MCF 10A (cell line): Measurements from ENCODE around the gene MUCL3. TPM values are rescaled to one million over a fixed set of nuclear protein-coding genes. Genes with fewer than 3 reads are reported as not detected.

ENCODE experiments used
- BruUV-seq: library from RNA; stranded (reverse); fragments of 400-500 nt; replicated peaks from 2 replicates; lab custom pipeline; 2021; lab: Mats Ljungman, UMichigan
- CTCF ChIA-PET: fragments of 300-600 bp; sonication (Branson Sonifier 250); formaldehyde crosslinking; extraction: SDS; loops from one replicate; lab custom pipeline; 2021; ENCODE audit warnings: antibody characterized with exemption, inconsistent platforms; lab: Yijun Ruan, JAX
- POLR2A ChIA-PET: fragments of 300-600, 350-650 bp; sonication (Branson Sonifier 250); formaldehyde crosslinking; extraction: SDS; loops from one replicate; lab custom pipeline; 2020; ENCODE audit warnings: antibody characterized with exemption, inconsistent platforms; lab: Yijun Ruan, JAX
- DNase-seq: peaks from one replicate; pipeline ENCODE4 v3.0.0-alpha.2; 2018; ENCODE audit not compliant: unreplicated experiment
- H3K27ac Mint-ChIP-seq: one replicate; pipeline ENCODE4 v1.8.0; 2022; ENCODE audit warnings: mild to moderate bottlenecking, low read depth, mixed read lengths; ENCODE audit not compliant: unreplicated experiment
- H3K27me3 Mint-ChIP-seq: one replicate; pipeline ENCODE4 v1.8.0; 2022; ENCODE audit warnings: mixed read lengths; ENCODE audit not compliant: insufficient read depth, unreplicated experiment
- H3K36me3 Mint-ChIP-seq: one replicate; pipeline ENCODE4 v1.8.0; 2022; ENCODE audit warnings: mild to moderate bottlenecking, moderate library complexity, mixed read lengths; ENCODE audit not compliant: insufficient read depth, unreplicated experiment
- H3K4me1 Mint-ChIP-seq: one replicate; pipeline ENCODE4 v1.8.0; 2022; ENCODE audit warnings: mixed read lengths; ENCODE audit not compliant: insufficient read depth, unreplicated experiment
- H3K4me3 Mint-ChIP-seq: one replicate; pipeline ENCODE4 v1.8.0; 2022; ENCODE audit warnings: mild to moderate bottlenecking, moderate library complexity, mixed read lengths; ENCODE audit not compliant: unreplicated experiment
- H3K9me3 Mint-ChIP-seq: one replicate; pipeline ENCODE4 v1.8.0; 2022; ENCODE audit warnings: mixed read lengths; ENCODE audit not compliant: unreplicated experiment
- intact Hi-C: fragments of 100-400 bp; cut with micrococcal nuclease; formaldehyde crosslinking; loops from 2 replicates; pipeline ENCODE4 v1.14.1; 2022
- total RNA-seq: library from RNA; stranded (reverse); gene quantifications from 2 replicates; pipeline ENCODE4 v1.2.3, GENCODE V29; 2022
- TF ChIP-seq, protein P1 (sequence below): fragments of 200-600 bp; IDR thresholded peaks from one replicate; pipeline ENCODE4 v1.8.0; 2022; ENCODE audit warnings: antibody characterized with exemption, mild to moderate bottlenecking; ENCODE audit not compliant: unreplicated experiment

MUCL3 gene
- total RNA-seq, 1 experiment from 2014 or later: not detected

DNA sequence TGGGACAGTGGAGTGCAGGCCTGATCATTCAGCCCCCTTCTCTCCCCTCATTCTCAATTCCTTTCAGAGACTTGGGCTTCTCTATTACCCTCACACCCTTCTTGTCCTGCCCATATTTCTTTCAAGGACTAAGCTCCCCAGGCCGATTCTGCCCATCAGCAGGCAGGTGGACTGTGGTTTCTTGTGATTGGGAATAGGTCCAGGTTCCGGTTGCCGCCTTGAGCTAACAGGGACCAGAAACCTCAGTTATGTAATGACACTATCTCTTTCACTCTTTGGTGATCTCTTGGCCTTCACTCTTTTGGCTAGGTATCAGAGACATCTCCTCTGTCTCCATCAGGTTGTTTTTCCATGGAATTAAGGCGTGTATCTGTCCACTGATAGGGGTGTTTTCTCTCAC lies 6.5 kb downstream of the MUCL3 start:
- ChIA-PET CTCF (interaction anchor here (0.8 to 1.3 kb wide), 2 partner anchors 35 to 122 kb away, joined by 3 to 5 read pairs; no protein-coding TSS in a partner anchor), POLR2A (interaction anchor here (0.6 kb wide), 1 partner anchor 97 kb away, joined by 3 read pairs; no protein-coding TSS in a partner anchor)
- no peaks in the 10 kb centered on the region for H3K36me3 Mint-ChIP-seq
- DNase-seq: no peak
- no peaks in the 10 kb centered on the region for H3K27me3 Mint-ChIP-seq
- TF ChIP-seq, protein P1, sequence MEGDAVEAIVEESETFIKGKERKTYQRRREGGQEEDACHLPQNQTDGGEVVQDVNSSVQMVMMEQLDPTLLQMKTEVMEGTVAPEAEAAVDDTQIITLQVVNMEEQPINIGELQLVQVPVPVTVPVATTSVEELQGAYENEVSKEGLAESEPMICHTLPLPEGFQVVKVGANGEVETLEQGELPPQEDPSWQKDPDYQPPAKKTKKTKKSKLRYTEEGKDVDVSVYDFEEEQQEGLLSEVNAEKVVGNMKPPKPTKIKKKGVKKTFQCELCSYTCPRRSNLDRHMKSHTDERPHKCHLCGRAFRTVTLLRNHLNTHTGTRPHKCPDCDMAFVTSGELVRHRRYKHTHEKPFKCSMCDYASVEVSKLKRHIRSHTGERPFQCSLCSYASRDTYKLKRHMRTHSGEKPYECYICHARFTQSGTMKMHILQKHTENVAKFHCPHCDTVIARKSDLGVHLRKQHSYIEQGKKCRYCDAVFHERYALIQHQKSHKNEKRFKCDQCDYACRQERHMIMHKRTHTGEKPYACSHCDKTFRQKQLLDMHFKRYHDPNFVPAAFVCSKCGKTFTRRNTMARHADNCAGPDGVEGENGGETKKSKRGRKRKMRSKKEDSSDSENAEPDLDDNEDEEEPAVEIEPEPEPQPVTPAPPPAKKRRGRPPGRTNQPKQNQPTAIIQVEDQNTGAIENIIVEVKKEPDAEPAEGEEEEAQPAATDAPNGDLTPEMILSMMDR: no peak
- no TSS peak for BruUV-seq
- peaks cover 10% of the 10 kb centered on the region for H3K4me1 Mint-ChIP-seq
- peaks cover 7% of the 10 kb centered on the region for H3K9me3 Mint-ChIP-seq
- intact Hi-C loops: no loop called here
- H3K27ac Mint-ChIP-seq: no peak overlapping the region
- no peak overlapping the region for H3K4me3 Mint-ChIP-seq

DNA sequence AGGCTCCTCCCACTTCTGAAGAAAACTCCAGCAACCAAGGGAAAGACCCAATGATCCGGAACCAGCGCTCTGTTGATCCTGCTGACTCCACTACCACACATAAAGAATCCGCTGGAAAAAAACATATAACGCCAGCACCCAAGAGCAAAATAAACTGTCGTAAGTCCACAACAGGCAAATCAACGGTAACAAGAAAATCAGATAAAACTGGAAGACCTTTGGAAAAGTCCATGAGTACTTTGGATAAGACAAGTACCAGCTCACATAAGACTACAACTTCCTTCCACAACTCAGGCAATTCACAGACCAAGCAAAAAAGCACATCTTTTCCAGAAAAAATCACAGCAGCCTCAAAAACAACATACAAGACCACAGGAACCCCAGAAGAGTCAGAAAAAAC lies 8.0 kb downstream of the MUCL3 start:
- TF ChIP-seq, protein P1: no peak
- H3K27ac Mint-ChIP-seq: no peak overlapping the region
- ChIA-PET CTCF (no interaction called here), POLR2A (no interaction called here)
- DNase-seq: no peak
- H3K4me1 Mint-ChIP-seq: no peaks in the 10 kb centered on the region
- intact Hi-C loops: no loop called here
- no peak overlapping the region for H3K4me3 Mint-ChIP-seq
- H3K27me3 Mint-ChIP-seq: no peaks in the 10 kb centered on the region
- no peaks in the 10 kb centered on the region for H3K36me3 Mint-ChIP-seq
- H3K9me3 Mint-ChIP-seq: peaks cover 7% of the 10 kb centered on the region
- BruUV-seq: no TSS peak

DNA sequence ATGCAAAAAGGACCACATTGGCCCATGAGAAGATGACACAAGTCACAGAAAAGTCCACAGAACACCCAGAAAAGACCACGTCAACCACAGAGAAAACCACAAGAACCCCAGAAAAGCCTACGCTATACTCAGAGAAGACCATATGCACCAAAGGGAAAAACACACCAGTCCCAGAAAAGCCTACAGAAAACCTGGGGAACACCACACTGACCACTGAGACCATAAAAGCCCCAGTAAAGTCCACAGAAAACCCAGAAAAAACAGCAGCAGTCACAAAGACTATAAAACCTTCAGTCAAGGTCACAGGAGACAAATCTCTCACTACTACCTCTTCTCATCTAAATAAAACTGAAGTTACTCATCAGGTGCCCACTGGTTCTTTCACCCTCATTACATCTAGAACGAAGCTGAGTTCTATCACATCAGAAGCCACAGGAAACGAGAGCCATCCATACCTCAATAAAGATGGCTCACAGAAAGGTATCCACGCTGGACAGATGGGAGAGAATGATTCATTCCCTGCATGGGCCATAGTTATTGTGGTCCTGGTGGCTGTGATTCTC lies 11.2 kb downstream of the MUCL3 start:
- no peak overlapping the region for H3K27ac Mint-ChIP-seq
- intact Hi-C loops: no loop called here
- H3K4me3 Mint-ChIP-seq: no peak overlapping the region
- H3K27me3 Mint-ChIP-seq: no peaks in the 10 kb centered on the region
- peaks cover 7% of the 10 kb centered on the region for H3K9me3 Mint-ChIP-seq
- CTCF ChIA-PET: interaction anchor here (1.1 kb wide), 1 partner anchor 37 kb away, joined by 3 read pairs; no protein-coding TSS in a partner anchor
- no peaks in the 10 kb centered on the region for H3K36me3 Mint-ChIP-seq
- no peak for DNase-seq
- TF ChIP-seq, protein P1: no peak
- POLR2A ChIA-PET: no interaction called here
- no peaks in the 10 kb centered on the region for H3K4me1 Mint-ChIP-seq
- no TSS peak for BruUV-seq

DNA sequence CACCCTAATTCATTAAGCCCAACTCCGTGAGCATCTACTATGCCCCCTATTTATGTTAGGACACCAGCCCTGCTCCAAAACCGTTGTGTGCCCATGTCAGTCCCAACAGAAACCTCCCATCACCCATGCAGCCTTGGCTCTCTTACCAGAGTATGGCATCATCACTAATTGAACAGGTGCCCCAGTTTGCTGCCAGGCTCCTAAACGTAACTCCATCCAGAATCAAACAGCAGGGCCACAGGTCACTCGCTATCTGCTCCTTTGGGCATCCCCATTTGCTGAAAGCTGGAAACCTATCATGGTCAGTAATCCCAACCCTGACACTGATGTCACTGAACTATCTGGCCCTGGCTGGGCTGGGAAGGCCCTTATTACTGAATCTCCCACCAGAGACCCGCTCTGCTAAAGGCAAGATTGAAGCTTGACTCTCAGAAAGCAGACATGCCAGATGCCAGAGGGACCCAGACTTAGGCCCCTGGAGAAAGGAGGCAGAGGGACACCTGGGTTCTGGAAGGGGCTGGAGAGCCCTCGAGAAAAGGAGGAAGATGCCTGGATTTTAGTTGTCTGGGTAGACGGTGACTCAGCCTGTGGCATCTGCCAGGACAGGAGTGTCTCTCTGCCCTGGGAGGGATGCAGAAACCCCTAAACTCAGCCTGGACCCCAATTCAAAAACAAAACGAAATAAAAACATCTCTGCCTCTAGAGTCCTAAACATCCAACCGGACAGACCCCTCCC lies 14.0 kb downstream of the MUCL3 start:
- Mint-ChIP-seq H3K36me3 (no peaks in the 10 kb centered on the region), H3K4me1 (no peaks in the 10 kb centered on the region), H3K27ac (no peak overlapping the region), H3K27me3 (no peaks in the 10 kb centered on the region), H3K9me3 (peaks cover 3% of the 10 kb centered on the region), H3K4me3 (no peak overlapping the region)
- CTCF ChIA-PET: no interaction called here
- TF ChIP-seq, protein P1: no peak
- DNase-seq: no peak
- POLR2A ChIA-PET: no interaction called here
- intact Hi-C loops: no loop called here
- no TSS peak for BruUV-seq
